GM18505 (cell line): ENCODE measurements around the gene KIF1B.
A peak's percentile ranks its signal among the peaks of the same experiment; 100 is the strongest.
"Not testable (repeated sequence)": the region's sequence is repeated elsewhere in the genome, so short reads cannot be mapped to it uniquely, and the experiment has no call there.

Source experiments
- ATAC-seq: cut with Tn5 transposase; IDR thresholded peaks from one replicate; pipeline ENCODE4 v1.9.1; 2021; ENCODE audit not compliant: unreplicated experiment
- POLR2A ChIP-seq: IDR thresholded peaks from 4 replicates; pipeline ENCODE4 v1.6.1; 2011; ENCODE audit warnings: borderline replicate concordance; ENCODE audit not compliant: insufficient read depth, insufficient read length; ENCODE audit errors: extremely low read depth

The KIF1B gene

DNA sequence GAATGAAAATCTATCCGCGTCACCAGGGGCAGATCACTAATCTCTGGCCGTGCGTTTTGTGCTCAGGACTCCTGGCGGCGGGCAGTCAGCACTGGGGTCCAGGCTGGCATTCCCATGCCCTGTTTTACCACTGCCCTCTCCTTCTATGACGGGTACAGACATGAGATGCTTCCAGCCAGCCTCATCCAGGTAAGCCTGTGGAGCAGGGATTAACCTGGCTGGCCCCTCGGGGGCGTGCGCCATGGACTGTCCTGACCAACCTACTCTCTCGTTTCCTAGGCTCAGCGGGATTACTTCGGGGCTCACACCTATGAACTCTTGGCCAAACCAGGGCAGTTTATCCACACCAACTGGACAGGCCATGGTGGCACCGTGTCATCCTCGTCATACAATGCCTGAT, 209.0 kb downstream of the KIF1B start:
- ATAC-seq, result no peak
- no peak for TF ChIP-seq POLR2A

DNA sequence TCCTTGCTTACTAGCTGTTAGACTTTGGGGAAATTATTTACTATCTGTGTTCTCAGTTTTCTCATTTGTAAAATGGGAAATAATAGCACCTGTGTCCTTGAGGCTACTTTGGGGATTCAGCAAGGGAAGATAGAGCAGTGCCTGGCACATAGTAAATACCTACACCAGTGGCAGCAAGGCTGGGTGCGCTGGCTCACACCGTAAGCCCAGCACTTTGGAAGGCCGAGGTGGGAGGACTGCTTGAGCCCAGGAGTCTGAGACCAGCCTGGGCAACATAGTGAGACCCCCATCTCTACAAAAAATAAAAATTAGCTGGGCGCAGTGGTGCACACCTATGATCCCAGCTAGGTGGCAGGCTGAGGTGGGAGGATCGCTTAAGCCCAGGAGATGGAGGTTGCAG, 211.3 kb downstream of the KIF1B start:
- TF ChIP-seq POLR2A, result no peak
- no peak for ATAC-seq

DNA sequence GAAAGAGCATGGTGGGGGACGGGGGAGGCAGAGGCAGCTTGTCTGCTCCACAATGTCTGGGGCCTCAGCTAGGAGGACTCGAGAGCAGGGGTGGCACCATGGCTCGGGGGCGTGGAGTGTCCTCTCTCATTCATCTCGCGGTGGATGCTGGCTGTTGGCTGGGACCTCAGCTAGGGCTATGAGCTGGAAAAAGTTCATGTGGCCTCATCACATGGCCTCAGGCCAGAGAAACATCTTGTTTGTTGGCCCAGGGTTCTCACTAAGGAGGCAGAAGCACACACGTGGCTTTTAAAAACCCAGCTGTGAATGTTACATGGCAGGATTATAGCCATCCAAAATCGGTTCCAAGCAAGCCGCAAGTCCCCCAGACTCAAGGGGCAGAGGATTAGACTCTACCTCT, 213.7 kb downstream of the KIF1B start:
- ATAC-seq, result no peak

DNA sequence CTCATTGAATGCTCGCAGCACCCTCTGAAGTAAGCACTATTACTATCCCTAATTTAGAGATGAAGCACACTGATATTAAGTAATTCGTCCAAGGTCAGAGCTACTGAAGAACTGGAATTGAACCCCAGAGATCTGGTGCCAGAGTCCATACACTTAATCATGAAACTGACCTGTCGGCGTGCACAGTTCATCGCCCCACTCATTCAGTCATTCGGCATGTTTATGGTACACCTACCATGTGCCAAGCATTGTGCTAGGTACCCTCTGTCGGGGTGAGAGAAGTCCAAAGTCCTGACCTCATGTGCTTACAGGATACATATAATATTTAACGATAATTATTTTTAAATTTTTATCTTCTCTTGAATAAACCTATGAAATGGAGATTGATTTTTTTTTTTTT, 214.3 kb downstream of the KIF1B start:
- no peak for TF ChIP-seq POLR2A
- no peak for ATAC-seq

More for the DNA sequence above, 213.7 kb downstream of the KIF1B start:
- TF ChIP-seq POLR2A, result no peak

DNA sequence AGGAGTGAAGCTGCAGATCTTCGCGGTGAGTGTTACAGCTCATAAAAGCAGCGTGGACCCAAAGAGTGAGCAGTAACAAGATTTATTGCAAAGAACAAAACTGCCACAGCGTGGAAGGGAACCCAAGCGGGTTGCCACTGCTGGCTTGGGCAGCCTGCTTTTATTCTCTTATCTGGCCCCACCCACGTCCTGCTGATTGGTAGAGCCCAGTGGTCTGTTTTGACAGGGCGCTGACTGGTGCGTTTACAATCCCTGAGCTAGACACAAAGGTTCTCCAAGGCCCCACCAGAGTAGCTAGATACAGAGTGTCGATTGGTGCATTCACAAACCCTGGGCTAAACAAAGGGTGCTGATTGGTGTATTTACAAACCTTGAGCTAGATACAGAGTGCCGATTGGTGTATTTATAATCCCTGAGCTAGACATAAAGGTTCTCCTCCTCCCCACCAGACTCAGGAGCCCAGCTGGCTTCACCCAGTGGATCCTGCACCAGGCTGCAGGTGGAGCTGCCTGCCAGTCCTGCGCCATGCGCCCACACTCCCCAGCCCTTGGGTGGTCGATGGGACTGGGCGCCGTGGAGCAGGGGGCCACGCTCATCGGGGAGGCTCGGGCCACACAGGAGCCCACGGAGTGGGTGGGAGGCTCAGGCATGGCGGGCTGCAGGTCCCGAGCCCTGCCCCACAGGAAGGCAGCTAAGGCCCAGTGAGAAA, 215.6 kb downstream of the KIF1B start:
- not testable (repeated sequence) for ATAC-seq

DNA sequence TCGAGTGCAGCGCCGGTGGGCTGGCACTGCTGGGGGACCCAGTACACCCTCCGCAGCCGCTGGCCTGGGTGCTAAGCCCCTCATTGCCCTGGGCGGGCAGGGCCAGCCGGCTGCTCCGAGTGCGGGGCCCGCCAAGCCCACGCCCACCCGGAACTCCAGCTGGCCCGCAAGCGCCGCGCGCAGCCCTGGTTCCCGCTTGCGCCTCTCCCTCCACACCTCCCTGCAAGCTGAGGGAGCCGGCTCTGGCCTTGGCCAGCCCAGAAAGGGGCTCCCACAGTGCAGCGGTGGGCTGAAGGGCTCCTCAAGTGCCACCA, 216.1 kb downstream of the KIF1B start:
- ATAC-seq, result not testable (repeated sequence)

DNA sequence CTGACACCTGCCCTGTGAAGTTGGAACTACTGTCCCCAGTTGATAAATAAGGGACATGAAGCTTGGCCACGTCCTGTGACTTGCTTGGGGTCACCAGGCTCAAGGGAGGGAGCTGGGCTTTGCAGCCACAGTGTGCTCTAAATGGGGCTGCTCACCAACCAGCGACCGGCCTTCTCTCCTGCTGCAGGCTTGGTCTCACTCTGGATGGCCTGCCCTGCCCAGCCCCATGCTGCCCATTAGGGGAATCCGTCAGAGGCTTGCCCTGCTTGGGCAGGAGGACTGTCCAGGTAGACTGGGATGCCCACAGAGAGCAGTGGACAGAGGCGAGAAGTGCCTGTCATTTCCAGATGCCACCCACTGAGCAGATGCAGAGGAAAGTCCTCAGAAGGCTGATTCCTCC, 218.6 kb downstream of the KIF1B start:
- no peak for ATAC-seq
- TF ChIP-seq POLR2A, result no peak

DNA sequence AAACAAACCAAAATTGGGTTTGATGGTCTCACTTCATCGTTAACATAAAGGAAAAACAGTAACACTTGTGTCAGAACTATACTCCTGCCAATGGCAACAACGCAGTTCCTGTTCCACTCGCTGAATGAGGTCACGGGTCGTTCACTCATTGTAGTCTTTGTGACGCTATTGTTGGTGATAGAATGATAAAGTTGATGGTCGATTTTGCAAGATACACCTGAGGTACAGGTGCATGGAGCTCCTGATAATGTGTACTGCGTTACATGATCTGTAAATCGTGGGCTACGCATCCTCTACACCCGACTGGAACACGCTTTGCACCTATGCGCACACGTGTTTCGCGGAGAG, 219.5 kb downstream of the KIF1B start:
- ATAC-seq, result no peak
- no peak for TF ChIP-seq POLR2A

DNA sequence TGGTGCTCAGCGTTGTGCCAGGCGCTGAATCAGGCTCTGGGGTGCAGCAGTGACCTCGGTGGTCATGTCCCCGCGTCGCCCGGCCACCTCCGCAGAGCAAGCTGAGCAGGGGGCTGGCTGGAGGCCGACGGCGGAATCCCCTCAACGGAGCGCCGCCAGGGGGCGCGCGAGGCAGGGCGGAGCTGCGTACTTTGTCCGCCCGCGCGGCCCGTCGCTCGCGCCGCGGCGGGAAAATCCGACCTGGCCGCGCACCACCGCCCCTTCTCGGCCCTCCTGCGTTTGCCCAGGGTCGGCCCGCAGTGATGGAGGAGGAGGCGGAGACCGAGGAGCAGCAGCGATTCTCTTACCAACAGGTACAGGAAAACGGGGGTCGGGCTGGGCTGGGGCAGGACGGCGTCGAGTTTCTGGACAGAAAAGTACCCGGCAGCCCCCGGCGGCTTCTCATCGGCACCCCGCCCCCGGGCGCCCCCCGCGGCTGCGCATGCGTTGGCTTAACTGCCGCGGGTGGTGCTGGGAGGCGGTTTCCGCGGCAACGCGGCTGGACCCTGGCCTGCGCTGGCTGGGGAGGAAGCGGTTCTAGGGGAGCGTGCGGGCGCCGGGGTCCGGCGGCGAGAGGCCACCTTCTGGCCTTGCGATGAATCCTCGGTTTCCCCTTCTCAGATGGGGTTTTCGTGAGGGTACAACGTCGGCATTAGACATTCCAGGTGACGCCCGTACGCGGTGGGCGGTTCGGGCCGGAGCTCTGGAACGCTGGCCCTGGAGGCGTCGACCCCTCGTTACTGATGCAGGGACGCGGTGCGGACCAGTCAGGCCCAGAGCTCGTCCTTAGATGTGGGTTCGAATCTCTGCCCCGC, 220.1 kb downstream of the KIF1B start, which contains the start of gene CENPS:
TSS of gene CENPS (plus strand) at position 218 of the 854 bp plus-strand sequence. CDS start at position 303, 85 bp downstream.
- peak; percentile 80 for ATAC-seq
- TF ChIP-seq POLR2A, result peak; percentile 74
